CD4-positive, CD25-positive, alpha-beta regulatory T cell (primary cell): ENCODE measurements around the gene SMPDL3A. TPM values are rescaled to one million over a fixed set of nuclear protein-coding genes. Genes with fewer than 3 reads are reported as not detected.
A peak's percentile ranks its signal among the peaks of the same experiment; 100 is the strongest.
"Not testable (repeated sequence)": the region's sequence is repeated elsewhere in the genome, so short reads cannot be mapped to it uniquely, and the experiment has no call there.

Experiments used
- ATAC-seq, 2 donors: fragments of 150-1000 bp; cut with Tn5 transposase; one replicate each; pipeline ENCODE4 v1.10.0; 2021; ENCODE audit warnings: low read depth in 2 of 2, moderate number of reproducible peaks in 2 of 2, moderate library complexity in 1 of 2
- DNase-seq, 3 donors: peaks; one replicate each; pipeline versions ENCODE4 v3.0.0 to v3.0.0-alpha.2; 2012 to 2022; ENCODE audit warnings: mixed read lengths in 1 of 3
- H3K27ac ChIP-seq: one replicate; pipeline ENCODE4 v1.7.0; 2013; ENCODE audit warnings: mild to moderate bottlenecking, low read length; ENCODE audit not compliant: insufficient read depth, poor library complexity, severe bottlenecking
- H3K27me3 ChIP-seq: one replicate; pipeline ENCODE4 v1.7.0; 2013; ENCODE audit warnings: low read length; ENCODE audit not compliant: control insufficient read depth, insufficient read depth
- H3K36me3 ChIP-seq: one replicate; pipeline ENCODE4 v1.7.0; 2013; ENCODE audit warnings: mild to moderate bottlenecking, low read length, moderate library complexity; ENCODE audit not compliant: control insufficient read depth, insufficient read depth
- H3K4me1 ChIP-seq: 2 replicates; pipeline ENCODE4 v1.7.0; 2013; ENCODE audit warnings: mild to moderate bottlenecking, low read length; ENCODE audit not compliant: insufficient read depth, control insufficient read depth, poor library complexity, severe bottlenecking
- H3K4me3 ChIP-seq: one replicate; pipeline ENCODE4 v1.7.0; 2013; ENCODE audit warnings: low read depth, mild to moderate bottlenecking, low read length, moderate library complexity
- H3K9me3 ChIP-seq, 2 experiments: 1 replicate in 1 of 2; 2 replicates in 1 of 2; pipeline ENCODE4 v1.7.0; 2013; ENCODE audit warnings: low read length in 2 of 2, mild to moderate bottlenecking in 1 of 2, moderate library complexity in 1 of 2; ENCODE audit not compliant: control insufficient read depth in 2 of 2
- H3K27ac Mint-ChIP-seq, 3 donors: one replicate each; pipeline ENCODE4 v1.8.0; 2020 to 2022; ENCODE audit warnings: mild to moderate bottlenecking in 3 of 3, mixed read lengths in 3 of 3, moderate library complexity in 2 of 3
- H3K27me3 Mint-ChIP-seq: one replicate; pipeline ENCODE4 v1.8.0; 2022; ENCODE audit warnings: mild to moderate bottlenecking, mixed read lengths
- H3K36me3 Mint-ChIP-seq: one replicate; pipeline ENCODE4 v1.8.0; 2020; ENCODE audit warnings: mixed read lengths
- H3K4me1 Mint-ChIP-seq, 4 donors: one replicate each; pipeline ENCODE4 v1.8.0; 2020 to 2022; ENCODE audit warnings: mixed read lengths in 4 of 4, mild to moderate bottlenecking in 1 of 4
- H3K4me3 Mint-ChIP-seq, 4 donors: one replicate each; pipeline ENCODE4 v1.8.0; 2020 to 2022; ENCODE audit warnings: mild to moderate bottlenecking in 4 of 4, mixed read lengths in 4 of 4, moderate library complexity in 3 of 4
- H3K9me3 Mint-ChIP-seq, 7 donors: one replicate each; pipeline ENCODE4 v1.8.0; 2020 to 2022; ENCODE audit warnings: mixed read lengths in 7 of 7, mild to moderate bottlenecking in 3 of 7, moderate library complexity in 2 of 7
- polyA plus RNA-seq, 4 donors: library from polyadenylated mRNA; unstranded; fragments of 300-500 nt; fragmentation: Illumina TruSeq; gene quantifications; one replicate each; pipeline ENCODE4 v1.2.3, GENCODE V29; 2021
- total RNA-seq: library from RNA; stranded (reverse); gene quantifications from one replicate; pipeline ENCODE4 v1.2.3, GENCODE V29; 2022

The SMPDL3A gene
- total and polyA plus RNA-seq, 5 donors from 2014 or later: 0.22 TPM; not detected in 4

- not testable (repeated sequence) for H3K9me3 Mint-ChIP-seq, H3K27me3 Mint-ChIP-seq, H3K27me3 ChIP-seq, H3K27ac ChIP-seq, ATAC-seq, H3K27ac Mint-ChIP-seq, DNase-seq, H3K4me3 Mint-ChIP-seq, H3K36me3 Mint-ChIP-seq, H3K4me3 ChIP-seq, H3K9me3 ChIP-seq, H3K36me3 ChIP-seq, H3K4me1 ChIP-seq
- peaks cover 0 to 13% (median 7%) of the 10 kb centered on the region in 4 donors for H3K4me1 Mint-ChIP-seq
Measured at GRCh38 chr6:122748945-122749344, 40.1 kb upstream of the SMPDL3A start.

GRCh38 chr6:122749451-122750050 is 39.5 kb upstream of the SMPDL3A start:
- peaks cover 0 to 8% (median 3%) of the 10 kb centered on the region in 7 donors for H3K9me3 Mint-ChIP-seq
- no peak overlapping the region for H3K4me3 Mint-ChIP-seq
- H3K27ac ChIP-seq: no peak overlapping the region
- no peaks in the 10 kb centered on the region for H3K27me3 Mint-ChIP-seq
- no peaks in the 10 kb centered on the region for H3K4me1 ChIP-seq
- H3K4me1 Mint-ChIP-seq: peaks cover 0 to 13% (median 7%) of the 10 kb centered on the region in 4 donors
- H3K9me3 ChIP-seq: no peaks in the 10 kb centered on the region
- ATAC-seq: no peak
- H3K36me3 ChIP-seq: no peaks in the 10 kb centered on the region
- H3K36me3 Mint-ChIP-seq: no peaks in the 10 kb centered on the region
- no peak for DNase-seq
- H3K4me3 ChIP-seq: no peak overlapping the region
- H3K27ac Mint-ChIP-seq: no peak overlapping the region
- no peaks in the 10 kb centered on the region for H3K27me3 ChIP-seq

GRCh38 chr6:122751326-122751725 is 37.7 kb upstream of the SMPDL3A start:
- Histone ChIP-seq H3K4me1 (no peaks in the 10 kb centered on the region), H3K27me3 (no peaks in the 10 kb centered on the region), H3K36me3 (no peaks in the 10 kb centered on the region), H3K9me3 (no peaks in the 10 kb centered on the region), H3K4me3 (no peak overlapping the region), H3K27ac (no peak overlapping the region)
- DNase-seq (peak in 1 of 3 donors; percentile 35), ATAC-seq (peak in 1 of 2 donors; percentile 60)
- Mint-ChIP-seq H3K9me3 (peaks cover 0 to 6% (median 3%) of the 10 kb centered on the region in 7 donors), H3K27me3 (no peaks in the 10 kb centered on the region), H3K4me3 (peak overlapping the region in 2 of 4 donors; percentile 26 to 79), H3K36me3 (no peaks in the 10 kb centered on the region), H3K27ac (peak overlapping the region; percentile 5 to 75 (median 50)), H3K4me1 (peaks cover 3 to 16% (median 7%) of the 10 kb centered on the region in 4 donors)

- Mint-ChIP-seq H3K27ac (no peak overlapping the region), H3K9me3 (peaks cover 0 to 10% (median 0%) of the 10 kb centered on the region in 7 donors), H3K27me3 (no peaks in the 10 kb centered on the region), H3K4me3 (no peak overlapping the region), H3K36me3 (no peaks in the 10 kb centered on the region), H3K4me1 (peaks cover 5 to 16% (median 7%) of the 10 kb centered on the region in 4 donors)
- DNase-seq: no peak
- H3K4me3 ChIP-seq: no peak overlapping the region
- H3K27ac ChIP-seq: no peak overlapping the region
- H3K36me3 ChIP-seq: no peaks in the 10 kb centered on the region
- no peaks in the 10 kb centered on the region for H3K27me3 ChIP-seq
- H3K4me1 ChIP-seq: no peaks in the 10 kb centered on the region
- no peaks in the 10 kb centered on the region for H3K9me3 ChIP-seq
- ATAC-seq: no peak
Measured at GRCh38 chr6:122752459-122752858, 36.6 kb upstream of the SMPDL3A start.

- H3K27ac Mint-ChIP-seq: no peak overlapping the region
Measured at GRCh38 chr6:122753000-122753687, 35.9 kb upstream of the SMPDL3A start.

GRCh38 chr6:122753688-122754056 is 35.4 kb upstream of the SMPDL3A start:
- no peak overlapping the region for H3K27ac Mint-ChIP-seq
- no peak for DNase-seq
- no peak overlapping the region for H3K4me3 ChIP-seq
- H3K36me3 Mint-ChIP-seq: no peaks in the 10 kb centered on the region
- no peak overlapping the region for H3K4me3 Mint-ChIP-seq
- no peaks in the 10 kb centered on the region for H3K27me3 Mint-ChIP-seq
- no peaks in the 10 kb centered on the region for H3K36me3 ChIP-seq
- no peak overlapping the region for H3K27ac ChIP-seq
- no peaks in the 10 kb centered on the region for H3K4me1 ChIP-seq
- no peaks in the 10 kb centered on the region for H3K9me3 ChIP-seq
- no peaks in the 10 kb centered on the region for H3K27me3 ChIP-seq
- peaks cover 0 to 10% (median 0%) of the 10 kb centered on the region in 7 donors for H3K9me3 Mint-ChIP-seq
- H3K4me1 Mint-ChIP-seq: peaks cover 5 to 16% (median 7%) of the 10 kb centered on the region in 4 donors
- ATAC-seq: no peak

More at GRCh38 chr6:122753000-122753687, 35.9 kb upstream of the SMPDL3A start:
- Mint-ChIP-seq H3K4me1 (peaks cover 5 to 16% (median 7%) of the 10 kb centered on the region in 4 donors), H3K36me3 (no peaks in the 10 kb centered on the region), H3K27me3 (no peaks in the 10 kb centered on the region), H3K9me3 (peaks cover 0 to 10% (median 0%) of the 10 kb centered on the region in 7 donors), H3K4me3 (no peak overlapping the region)
- no peak for ATAC-seq
- H3K9me3 ChIP-seq: no peaks in the 10 kb centered on the region
- no peaks in the 10 kb centered on the region for H3K36me3 ChIP-seq
- no peak for DNase-seq
- no peaks in the 10 kb centered on the region for H3K27me3 ChIP-seq
- no peaks in the 10 kb centered on the region for H3K4me1 ChIP-seq
- no peak overlapping the region for H3K4me3 ChIP-seq
- H3K27ac ChIP-seq: no peak overlapping the region

GRCh38 chr6:122754191-122754731 is 34.8 kb upstream of the SMPDL3A start:
- Histone ChIP-seq H3K27ac (no peak overlapping the region), H3K9me3 (no peaks in the 10 kb centered on the region), H3K27me3 (no peaks in the 10 kb centered on the region), H3K36me3 (no peaks in the 10 kb centered on the region), H3K4me1 (no peaks in the 10 kb centered on the region), H3K4me3 (no peak overlapping the region)
- Mint-ChIP-seq H3K27me3 (no peaks in the 10 kb centered on the region), H3K36me3 (no peaks in the 10 kb centered on the region), H3K27ac (peak overlapping the region in 2 of 3 donors; percentile 3 to 9), H3K4me3 (no peak overlapping the region), H3K9me3 (peaks cover 0 to 8% (median 0%) of the 10 kb centered on the region in 7 donors), H3K4me1 (peaks cover 5 to 16% (median 7%) of the 10 kb centered on the region in 4 donors)
- DNase-seq (no peak), ATAC-seq (no peak)
